H9 (cell line): ENCODE measurements around the gene ITGA1. TPM values are rescaled to one million over a fixed set of nuclear protein-coding genes. Genes with fewer than 3 reads are reported as not detected.
"Not testable (repeated sequence)": the region's sequence is repeated elsewhere in the genome, so short reads cannot be mapped to it uniquely, and the experiment has no call there.

ENCODE experiments used
- DNase-seq: peaks from one replicate; pipeline ENCODE4 v3.0.0-alpha.2; 2017
- H2AFZ ChIP-seq: one replicate; pipeline ENCODE4 v1.6.1; 2013; ENCODE audit warnings: mild to moderate bottlenecking, low read length, control low read depth, moderate library complexity
- H2AK5ac ChIP-seq: 2 replicates; pipeline ENCODE4 v1.6.1; 2013; ENCODE audit warnings: low read length, control low read depth, mixed read lengths; ENCODE audit not compliant: insufficient read length
- H2BK120ac ChIP-seq: one replicate; pipeline ENCODE4 v1.6.1; 2013; ENCODE audit warnings: low read depth, mild to moderate bottlenecking, low read length, control low read depth, inconsistent platforms; ENCODE audit not compliant: poor library complexity, severe bottlenecking
- H2BK12ac ChIP-seq: 2 replicates; pipeline ENCODE4 v1.6.1; 2013; ENCODE audit warnings: low read length, control low read depth, mixed read lengths, low read depth; ENCODE audit not compliant: insufficient read length
- H2BK15ac ChIP-seq: 2 replicates; pipeline ENCODE4 v1.6.1; 2013; ENCODE audit warnings: low read depth, low read length, control low read depth
- H2BK20ac ChIP-seq: one replicate; pipeline ENCODE4 v1.6.1; 2013; ENCODE audit warnings: low read depth, mild to moderate bottlenecking, low read length, control low read depth, inconsistent platforms; ENCODE audit not compliant: poor library complexity, severe bottlenecking
- H2BK5ac ChIP-seq: 2 replicates; pipeline ENCODE4 v1.6.1; 2013; ENCODE audit warnings: low read length, control low read depth, mixed read lengths; ENCODE audit not compliant: insufficient read length
- H3K14ac ChIP-seq: 2 replicates; pipeline ENCODE4 v1.6.1; 2013; ENCODE audit warnings: low read length, control low read depth; ENCODE audit not compliant: insufficient read depth
- H3K18ac ChIP-seq: 2 replicates; pipeline ENCODE4 v1.6.1; 2013; ENCODE audit warnings: low read depth, mild to moderate bottlenecking, mixed read lengths, low read length, control low read depth; ENCODE audit not compliant: insufficient read length
- H3K23ac ChIP-seq: 2 replicates; pipeline ENCODE4 v1.6.1; 2013; ENCODE audit warnings: low read length, control low read depth, mixed read lengths, low read depth; ENCODE audit not compliant: insufficient read length
- H3K23me2 ChIP-seq: 2 replicates; pipeline ENCODE4 v1.6.1; 2013; ENCODE audit warnings: low read depth, mild to moderate bottlenecking, mixed read lengths, low read length, control low read depth; ENCODE audit not compliant: insufficient read length, poor library complexity, severe bottlenecking
- H3K27ac ChIP-seq: 2 replicates; pipeline ENCODE4 v1.5.1; 2013; ENCODE audit warnings: low read length, control low read depth, mixed read lengths, low read depth; ENCODE audit not compliant: insufficient read length
- H3K27me3 ChIP-seq: 2 replicates; pipeline ENCODE4 v1.6.1; 2013; ENCODE audit warnings: low read length, control low read depth, inconsistent platforms; ENCODE audit not compliant: insufficient read depth
- H3K4ac ChIP-seq: 2 replicates; pipeline ENCODE4 v1.6.1; 2013; ENCODE audit warnings: low read depth, mild to moderate bottlenecking, control low read depth, inconsistent platforms, low read length, moderate library complexity
- H3K4me1 ChIP-seq: 2 replicates; pipeline ENCODE4 v1.6.1; 2013; ENCODE audit warnings: low read length, control low read depth, inconsistent platforms; ENCODE audit not compliant: insufficient read depth
- H3K4me2 ChIP-seq: 2 replicates; pipeline ENCODE4 v1.6.1; 2013; ENCODE audit warnings: low read length, control low read depth, mixed read lengths; ENCODE audit not compliant: insufficient read length, insufficient read depth
- H3K56ac ChIP-seq: 2 replicates; pipeline ENCODE4 v1.6.1; 2013; ENCODE audit warnings: low read depth, mild to moderate bottlenecking, mixed read lengths, low read length, control low read depth; ENCODE audit not compliant: insufficient read length
- H3K79me1 ChIP-seq: 2 replicates; pipeline ENCODE4 v1.6.1; 2013; ENCODE audit warnings: low read depth, mild to moderate bottlenecking, moderate library complexity, low read length, control low read depth, inconsistent platforms; ENCODE audit not compliant: insufficient read depth, poor library complexity, severe bottlenecking
- H3K79me2 ChIP-seq: 2 replicates; pipeline ENCODE4 v1.6.1; 2013; ENCODE audit warnings: low read length, control low read depth, inconsistent platforms; ENCODE audit not compliant: insufficient read depth
- H3K9ac ChIP-seq: 2 replicates; pipeline ENCODE4 v1.6.1; 2013; ENCODE audit warnings: low read length, control low read depth, mixed read lengths; ENCODE audit not compliant: insufficient read length; ENCODE audit errors: extremely low read depth
- H3K9me3 ChIP-seq: one replicate; pipeline ENCODE4 v1.6.1; 2013; ENCODE audit warnings: low read depth, low read length, inconsistent platforms; ENCODE audit not compliant: control insufficient read depth
- H3T11ph ChIP-seq: one replicate; pipeline ENCODE4 v1.6.1; 2013; ENCODE audit warnings: mild to moderate bottlenecking, low read length, control low read depth, inconsistent platforms
- H4K20me1 ChIP-seq: one replicate; pipeline ENCODE4 v1.6.1; 2013; ENCODE audit not compliant: control insufficient read depth, insufficient read length, insufficient read depth
- H4K5ac ChIP-seq: 2 replicates; pipeline ENCODE4 v1.6.1; 2013; ENCODE audit warnings: low read depth, mild to moderate bottlenecking, mixed read lengths, low read length, control low read depth; ENCODE audit not compliant: insufficient read length
- H4K8ac ChIP-seq: replicated peaks from 2 replicates; pipeline ENCODE4 v1.6.1; 2013; ENCODE audit warnings: low read length, control low read depth, mixed read lengths, low read depth; ENCODE audit not compliant: insufficient read length
- H4K91ac ChIP-seq: 2 replicates; pipeline ENCODE4 v1.6.1; 2013; ENCODE audit warnings: low read depth, mild to moderate bottlenecking, moderate library complexity, mixed read lengths, low read length, control low read depth; ENCODE audit not compliant: insufficient read length
- H3K27ac Mint-ChIP-seq, 3 experiments: 2 replicates in 2 of 3; 3 replicates in 1 of 3; pipeline ENCODE4 v1.8.0; 2020 to 2021; ENCODE audit warnings: mixed read lengths in 3 of 3, mild to moderate bottlenecking in 1 of 3, moderate library complexity in 1 of 3
- H3K27me3 Mint-ChIP-seq: 2 replicates; pipeline ENCODE4 v1.8.0; 2021; ENCODE audit warnings: low read depth, mild to moderate bottlenecking, moderate library complexity, mixed read lengths
- H3K36me3 Mint-ChIP-seq, 3 experiments: 2 replicates in 2 of 3; 3 replicates in 1 of 3; pipeline ENCODE4 v1.8.0; 2020 to 2021; ENCODE audit warnings: low read depth in 3 of 3, mixed read lengths in 3 of 3; ENCODE audit not compliant: insufficient read depth in 1 of 3
- H3K4me1 Mint-ChIP-seq, 2 experiments: 2 replicates each; pipeline ENCODE4 v1.8.0; 2020; ENCODE audit warnings: mixed read lengths in 2 of 2
- H3K4me3 Mint-ChIP-seq, 2 experiments: 2 replicates in 1 of 2; 3 replicates in 1 of 2; pipeline ENCODE4 v1.8.0; 2020 to 2021; ENCODE audit warnings: mild to moderate bottlenecking in 2 of 2, mixed read lengths in 2 of 2, moderate library complexity in 1 of 2
- H3K9me3 Mint-ChIP-seq, 2 experiments: 2 replicates in 1 of 2; 3 replicates in 1 of 2; pipeline ENCODE4 v1.8.0; 2020; ENCODE audit warnings: mild to moderate bottlenecking in 2 of 2, mixed read lengths in 2 of 2, moderate library complexity in 1 of 2
- CTCF ChIP-seq: fragments of 200-600 bp; sonication (generic); conservative IDR thresholded peaks from 3 replicates; pipeline ENCODE4 v1.8.0; 2021; ENCODE audit warnings: antibody characterized with exemption, mild to moderate bottlenecking
- WGBS: extraction: QIAGEN DNeasy Blood & Tissue Kit; methylation state at CpG from one replicate; pipeline ENCODE4 v1.1.7; 2013; ENCODE audit warnings: missing lambda C conversion rate, low lambda C conversion rate, mixed read lengths; ENCODE audit not compliant: insufficient read length; ENCODE audit errors: extremely low coverage; 5-methylcytosine and 5-hydroxymethylcytosine counted together
- total RNA-seq: library from RNA; stranded (reverse); gene quantifications from 2 replicates; pipeline ENCODE4 v1.2.1, GENCODE V29; 2021

The ITGA1 gene
- total RNA-seq, 1 experiment from 2014 or later, result 3.9 TPM

- Histone ChIP-seq H2AK5ac (no peak overlapping the region), H2BK5ac (no peak overlapping the region), H4K5ac (no peak overlapping the region), H3K56ac (no peak overlapping the region), H3K4me1 (no peaks in the 10 kb centered on the region), H3K14ac (no peak overlapping the region), H4K8ac (no peak overlapping the region), H2BK12ac (no peak overlapping the region), H2BK120ac (no peak overlapping the region), H3K79me1 (no peaks in the 10 kb centered on the region), H2AFZ (no peak overlapping the region), H3K27me3 (no peaks in the 10 kb centered on the region), H3K27ac (no peak overlapping the region), H3K4ac (no peak overlapping the region), H3T11ph (no peak overlapping the region), H3K9ac (no peak overlapping the region), H3K9me3 (no peaks in the 10 kb centered on the region), H3K4me2 (no peak overlapping the region), H3K23ac (no peak overlapping the region), H2BK15ac (no peak overlapping the region), H3K23me2 (no peaks in the 10 kb centered on the region), H3K18ac (no peak overlapping the region), H4K20me1 (no peaks in the 10 kb centered on the region), H2BK20ac (no peak overlapping the region), H4K91ac (no peak overlapping the region), H3K79me2 (no peaks in the 10 kb centered on the region)
- no CpG with 5 or more reads among the region's 6 CpGs for WGBS
- no peaks in the 10 kb centered on the region for H3K4me1 Mint-ChIP-seq
- no peak for DNase-seq
- no peak overlapping the region for H3K27ac Mint-ChIP-seq
- no peak for TF ChIP-seq CTCF
- H3K4me3 Mint-ChIP-seq, result no peak overlapping the region
- no peaks in the 10 kb centered on the region for H3K9me3 Mint-ChIP-seq
- H3K36me3 Mint-ChIP-seq, result no peaks in the 10 kb centered on the region
- H3K27me3 Mint-ChIP-seq, result no peaks in the 10 kb centered on the region
These were observed 58.6 kb downstream of the ITGA1 start for GRCh38 chr5:52846182-52846842.

GRCh38 chr5:52848688-52849087 lies 61.0 kb downstream of the ITGA1 start:
- not testable (repeated sequence) for H2BK12ac ChIP-seq, H3K27ac Mint-ChIP-seq, H2BK20ac ChIP-seq, H3K4me1 ChIP-seq, H3K79me1 ChIP-seq, H3K36me3 Mint-ChIP-seq, H2BK15ac ChIP-seq, H3K23ac ChIP-seq, H3K27me3 Mint-ChIP-seq, H3K56ac ChIP-seq, H3K18ac ChIP-seq, H3K27me3 ChIP-seq, H3K9me3 ChIP-seq, H3K9me3 Mint-ChIP-seq, H3K9ac ChIP-seq, H3K4me3 Mint-ChIP-seq, H3T11ph ChIP-seq, H3K14ac ChIP-seq, H3K4me2 ChIP-seq, H2BK5ac ChIP-seq, H3K23me2 ChIP-seq, H2AFZ ChIP-seq, H3K4me1 Mint-ChIP-seq, H3K27ac ChIP-seq, H3K4ac ChIP-seq, H4K91ac ChIP-seq, H4K8ac ChIP-seq, DNase-seq, H4K5ac ChIP-seq, H2AK5ac ChIP-seq, H3K79me2 ChIP-seq, H4K20me1 ChIP-seq, H2BK120ac ChIP-seq
- no CpG with 5 or more reads among the region's 5 CpGs for WGBS
